Liver (tissue), 9 donors: Measurements from ENCODE around the gene B4GALT4. TPM values are rescaled to one million over a fixed set of nuclear protein-coding genes. Genes with fewer than 3 reads are reported as not detected.

Source experiments
- DNase-seq: peaks from one replicate; pipeline ENCODE4 v3.0.0-alpha.2; 2017; ENCODE audit warnings: low spot score
- H3K27ac ChIP-seq, 2 donors: one replicate each; pipeline ENCODE4 v1.7.0; 2013; ENCODE audit warnings: inconsistent platforms in 2 of 2, low read length in 2 of 2, control low read depth in 1 of 2, low read depth in 1 of 2, mild to moderate bottlenecking in 1 of 2
- H3K27me3 ChIP-seq, 4 donors: one replicate each; pipeline versions ENCODE4 v1.6.1 to v1.7.0; 2013; ENCODE audit warnings: low read length in 3 of 4, inconsistent platforms in 1 of 4, mild to moderate bottlenecking in 1 of 4, moderate library complexity in 1 of 4; ENCODE audit not compliant: control insufficient read depth in 4 of 4, insufficient read depth in 4 of 4
- H3K36me3 ChIP-seq, 4 donors: one replicate each; pipeline versions ENCODE4 v1.6.1 to v1.7.0; 2013; ENCODE audit warnings: low read length in 3 of 4, mild to moderate bottlenecking in 3 of 4, low read depth in 1 of 4, moderate library complexity in 1 of 4; ENCODE audit not compliant: control insufficient read depth in 4 of 4, insufficient read depth in 3 of 4
- H3K4me1 ChIP-seq, 4 donors: one replicate each; pipeline versions ENCODE4 v1.6.1 to v1.7.0; 2013; ENCODE audit warnings: low read length in 3 of 4, mild to moderate bottlenecking in 3 of 4, moderate library complexity in 1 of 4; ENCODE audit not compliant: control insufficient read depth in 4 of 4, insufficient read depth in 4 of 4
- H3K4me3 ChIP-seq, 3 donors: one replicate each; pipeline versions ENCODE4 v1.6.1 to v1.7.0; 2013; ENCODE audit warnings: low read length in 3 of 3, control low read depth in 1 of 3, low read depth in 1 of 3, mild to moderate bottlenecking in 1 of 3
- H3K9ac ChIP-seq, 2 donors: one replicate each; pipeline ENCODE4 v1.7.0; 2013; ENCODE audit warnings: low read length in 2 of 2, mild to moderate bottlenecking in 2 of 2, moderate library complexity in 2 of 2, control low read depth in 1 of 2, low read depth in 1 of 2
- H3K9me3 ChIP-seq, 4 donors: one replicate each; pipeline versions ENCODE4 v1.6.1 to v1.7.0; 2013; ENCODE audit warnings: low read length in 3 of 4; ENCODE audit not compliant: control insufficient read depth in 4 of 4
- ATF3 ChIP-seq: IDR thresholded peaks from 2 replicates; pipeline ENCODE4 v1.6.1; 2016; ENCODE audit warnings: antibody characterized with exemption
- EGR1 ChIP-seq, 2 donors: IDR thresholded peaks; 2 replicates each; pipeline ENCODE4 v1.6.1; 2016 to 2018; ENCODE audit warnings: antibody characterized with exemption in 2 of 2, low read depth in 2 of 2
- FOXA1 ChIP-seq: IDR thresholded peaks from 2 replicates; pipeline ENCODE4 v1.6.1; 2016; ENCODE audit warnings: antibody characterized with exemption
- FOXA2 ChIP-seq: IDR thresholded peaks from 2 replicates; pipeline ENCODE4 v1.6.1; 2016; ENCODE audit warnings: antibody characterized with exemption
- GABPA ChIP-seq, 2 donors: IDR thresholded peaks in 1 of 2; conservative IDR thresholded peaks in 1 of 2; 2 replicates each; pipeline ENCODE4 v1.6.1; 2016; ENCODE audit warnings: antibody characterized with exemption in 2 of 2, mild to moderate bottlenecking in 1 of 2, moderate library complexity in 1 of 2
- HNF4A ChIP-seq, 2 donors: conservative IDR thresholded peaks; 2 replicates each; pipeline ENCODE4 v1.6.1; 2016; ENCODE audit warnings: antibody characterized with exemption in 2 of 2, mild to moderate bottlenecking in 2 of 2
- HNF4G ChIP-seq: IDR thresholded peaks from 2 replicates; pipeline ENCODE4 v1.6.1; 2016; ENCODE audit warnings: antibody characterized with exemption
- JUND ChIP-seq, 2 donors: IDR thresholded peaks; 2 replicates each; pipeline ENCODE4 v1.6.1; 2016; ENCODE audit warnings: antibody characterized with exemption in 2 of 2
- MAX ChIP-seq: IDR thresholded peaks from 2 replicates; pipeline ENCODE4 v1.6.1; 2016; ENCODE audit warnings: antibody characterized with exemption
- NR2F2 ChIP-seq: IDR thresholded peaks from 2 replicates; pipeline ENCODE4 v1.6.1; 2016; ENCODE audit warnings: antibody characterized with exemption
- RAD21 ChIP-seq, 2 donors: IDR thresholded peaks; 2 replicates each; pipeline ENCODE4 v1.6.1; 2016; ENCODE audit warnings: antibody characterized with exemption in 2 of 2, mild to moderate bottlenecking in 2 of 2
- RXRA ChIP-seq, 2 donors: IDR thresholded peaks; 2 replicates each; pipeline ENCODE4 v1.6.1; 2017 to 2018; ENCODE audit warnings: antibody characterized with exemption in 2 of 2, mild to moderate bottlenecking in 1 of 2
- SP1 ChIP-seq: IDR thresholded peaks from 2 replicates; pipeline ENCODE4 v1.6.1; 2018; ENCODE audit warnings: antibody characterized with exemption, mild to moderate bottlenecking
- TAF1 ChIP-seq: conservative IDR thresholded peaks from 2 replicates; pipeline ENCODE4 v1.6.1; 2016; ENCODE audit warnings: antibody characterized with exemption, mild to moderate bottlenecking
- YY1 ChIP-seq: IDR thresholded peaks from 2 replicates; pipeline ENCODE4 v1.6.1; 2016; ENCODE audit warnings: antibody characterized with exemption, mild to moderate bottlenecking
- WGBS: extraction: QIAGEN DNeasy Blood & Tissue Kit; methylation state at CpG from one replicate; pipeline ENCODE4 v1.1.7; 2013; 5-methylcytosine and 5-hydroxymethylcytosine counted together
- polyA plus RNA-seq, 2 donors: library from polyadenylated mRNA; stranded (reverse) in 1 of 2; unstranded in 1 of 2; fragments of 200-250 nt in 1 of 2; fragments of >200 nt in 1 of 2; fragmentation: Nextera tagmentation in 1 of 2; extraction: Ambion mirVana in 1 of 2; gene quantifications; one replicate each; pipeline versions ENCODE4 v1.2.1 to v1.2.3, GENCODE V29; 2013 to 2015
- total RNA-seq, 2 donors: library from RNA; depleted of rRNA; stranded (reverse); fragments of >200 nt; gene quantifications; one replicate each; pipeline ENCODE4 v1.2.3, GENCODE V29; 2014
- TF ChIP-seq, protein P1 (sequence below): fragments of 150-350 bp; IDR thresholded peaks from 2 replicates; pipeline ENCODE4 v1.5.1; 2017; ENCODE audit warnings: improper control_type of control experiment, low read depth, low read length; ENCODE audit not compliant: missing input control
- TF ChIP-seq, protein P2 (sequence below): IDR thresholded peaks from 2 replicates; pipeline ENCODE4 v1.6.1; 2016; ENCODE audit warnings: antibody characterized with exemption
- TF ChIP-seq, protein P3 (sequence below): IDR thresholded peaks from 2 replicates; pipeline ENCODE4 v1.6.1; 2016; ENCODE audit warnings: antibody characterized with exemption, mild to moderate bottlenecking
- donor health status: healthy.
- donor health status: healthy.
- donor health status: healthy.
- donor health status: healthy.
- donor health status: healthy.

The B4GALT4 gene
- total and polyA plus RNA-seq, 4 donors, result 9.3 to 14.6 (median 10.5) TPM

DNA sequence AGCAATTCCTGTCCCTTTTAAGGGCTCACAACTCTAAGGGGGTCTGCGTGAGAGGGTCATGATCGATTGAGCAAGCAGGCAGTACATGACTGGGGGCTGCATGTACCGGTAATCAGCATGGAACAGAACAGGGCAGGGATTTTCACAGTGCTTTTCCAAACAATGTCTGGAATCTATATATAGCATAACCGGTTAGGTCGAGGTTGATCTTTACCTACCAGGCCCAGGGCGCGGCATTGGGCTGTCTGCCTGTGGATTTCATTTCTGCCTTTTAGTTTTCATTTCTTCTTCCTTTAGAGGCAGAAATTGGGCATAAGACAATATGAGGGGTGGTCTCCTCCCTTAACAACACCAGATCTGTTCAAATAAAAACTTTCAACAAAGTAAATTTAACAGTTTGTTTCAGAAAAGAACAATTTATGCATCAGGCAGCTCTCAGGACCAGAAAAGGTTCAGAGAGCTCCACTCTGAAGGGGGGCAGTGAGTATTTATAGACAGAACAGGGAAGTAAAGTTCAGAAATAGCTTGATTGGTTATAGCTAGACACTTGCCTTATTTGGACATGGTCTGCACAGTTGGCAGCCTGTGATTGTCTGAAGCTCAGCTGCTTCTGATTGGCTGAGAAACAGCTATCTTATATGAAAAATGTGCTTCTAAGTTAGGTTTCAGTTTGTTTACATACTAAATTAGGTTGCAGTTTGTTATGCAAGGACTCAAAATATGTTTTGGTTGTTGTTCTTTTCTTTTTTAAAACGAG is 17.2 kb upstream of the B4GALT4 start:
- H3K9me3 ChIP-seq, result no peaks in the 10 kb centered on the region
- H3K4me1 ChIP-seq, result no peaks in the 10 kb centered on the region
- TF ChIP-seq JUND (IDR thresholded peaks at IDR 0.05), result no peak
- TF ChIP-seq RAD21 (IDR thresholded peaks at IDR 0.05), result no peak
- TF ChIP-seq, protein P1, sequence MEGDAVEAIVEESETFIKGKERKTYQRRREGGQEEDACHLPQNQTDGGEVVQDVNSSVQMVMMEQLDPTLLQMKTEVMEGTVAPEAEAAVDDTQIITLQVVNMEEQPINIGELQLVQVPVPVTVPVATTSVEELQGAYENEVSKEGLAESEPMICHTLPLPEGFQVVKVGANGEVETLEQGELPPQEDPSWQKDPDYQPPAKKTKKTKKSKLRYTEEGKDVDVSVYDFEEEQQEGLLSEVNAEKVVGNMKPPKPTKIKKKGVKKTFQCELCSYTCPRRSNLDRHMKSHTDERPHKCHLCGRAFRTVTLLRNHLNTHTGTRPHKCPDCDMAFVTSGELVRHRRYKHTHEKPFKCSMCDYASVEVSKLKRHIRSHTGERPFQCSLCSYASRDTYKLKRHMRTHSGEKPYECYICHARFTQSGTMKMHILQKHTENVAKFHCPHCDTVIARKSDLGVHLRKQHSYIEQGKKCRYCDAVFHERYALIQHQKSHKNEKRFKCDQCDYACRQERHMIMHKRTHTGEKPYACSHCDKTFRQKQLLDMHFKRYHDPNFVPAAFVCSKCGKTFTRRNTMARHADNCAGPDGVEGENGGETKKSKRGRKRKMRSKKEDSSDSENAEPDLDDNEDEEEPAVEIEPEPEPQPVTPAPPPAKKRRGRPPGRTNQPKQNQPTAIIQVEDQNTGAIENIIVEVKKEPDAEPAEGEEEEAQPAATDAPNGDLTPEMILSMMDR, result no peak
- no peak for TF ChIP-seq GABPA (IDR thresholded peaks at IDR 0.05 in 1 of 2, conservative IDR thresholded peaks at IDR 0.05 in 1 of 2)
- no peak for TF ChIP-seq SP1
- TF ChIP-seq, protein P2, sequence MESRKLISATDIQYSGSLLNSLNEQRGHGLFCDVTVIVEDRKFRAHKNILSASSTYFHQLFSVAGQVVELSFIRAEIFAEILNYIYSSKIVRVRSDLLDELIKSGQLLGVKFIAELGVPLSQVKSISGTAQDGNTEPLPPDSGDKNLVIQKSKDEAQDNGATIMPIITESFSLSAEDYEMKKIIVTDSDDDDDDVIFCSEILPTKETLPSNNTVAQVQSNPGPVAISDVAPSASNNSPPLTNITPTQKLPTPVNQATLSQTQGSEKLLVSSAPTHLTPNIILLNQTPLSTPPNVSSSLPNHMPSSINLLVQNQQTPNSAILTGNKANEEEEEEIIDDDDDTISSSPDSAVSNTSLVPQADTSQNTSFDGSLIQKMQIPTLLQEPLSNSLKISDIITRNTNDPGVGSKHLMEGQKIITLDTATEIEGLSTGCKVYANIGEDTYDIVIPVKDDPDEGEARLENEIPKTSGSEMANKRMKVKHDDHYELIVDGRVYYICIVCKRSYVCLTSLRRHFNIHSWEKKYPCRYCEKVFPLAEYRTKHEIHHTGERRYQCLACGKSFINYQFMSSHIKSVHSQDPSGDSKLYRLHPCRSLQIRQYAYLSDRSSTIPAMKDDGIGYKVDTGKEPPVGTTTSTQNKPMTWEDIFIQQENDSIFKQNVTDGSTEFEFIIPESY, result no peak
- TF ChIP-seq MAX, result no peak
- no peak for TF ChIP-seq HNF4G
- no peak for TF ChIP-seq TAF1
- TF ChIP-seq, protein P3, sequence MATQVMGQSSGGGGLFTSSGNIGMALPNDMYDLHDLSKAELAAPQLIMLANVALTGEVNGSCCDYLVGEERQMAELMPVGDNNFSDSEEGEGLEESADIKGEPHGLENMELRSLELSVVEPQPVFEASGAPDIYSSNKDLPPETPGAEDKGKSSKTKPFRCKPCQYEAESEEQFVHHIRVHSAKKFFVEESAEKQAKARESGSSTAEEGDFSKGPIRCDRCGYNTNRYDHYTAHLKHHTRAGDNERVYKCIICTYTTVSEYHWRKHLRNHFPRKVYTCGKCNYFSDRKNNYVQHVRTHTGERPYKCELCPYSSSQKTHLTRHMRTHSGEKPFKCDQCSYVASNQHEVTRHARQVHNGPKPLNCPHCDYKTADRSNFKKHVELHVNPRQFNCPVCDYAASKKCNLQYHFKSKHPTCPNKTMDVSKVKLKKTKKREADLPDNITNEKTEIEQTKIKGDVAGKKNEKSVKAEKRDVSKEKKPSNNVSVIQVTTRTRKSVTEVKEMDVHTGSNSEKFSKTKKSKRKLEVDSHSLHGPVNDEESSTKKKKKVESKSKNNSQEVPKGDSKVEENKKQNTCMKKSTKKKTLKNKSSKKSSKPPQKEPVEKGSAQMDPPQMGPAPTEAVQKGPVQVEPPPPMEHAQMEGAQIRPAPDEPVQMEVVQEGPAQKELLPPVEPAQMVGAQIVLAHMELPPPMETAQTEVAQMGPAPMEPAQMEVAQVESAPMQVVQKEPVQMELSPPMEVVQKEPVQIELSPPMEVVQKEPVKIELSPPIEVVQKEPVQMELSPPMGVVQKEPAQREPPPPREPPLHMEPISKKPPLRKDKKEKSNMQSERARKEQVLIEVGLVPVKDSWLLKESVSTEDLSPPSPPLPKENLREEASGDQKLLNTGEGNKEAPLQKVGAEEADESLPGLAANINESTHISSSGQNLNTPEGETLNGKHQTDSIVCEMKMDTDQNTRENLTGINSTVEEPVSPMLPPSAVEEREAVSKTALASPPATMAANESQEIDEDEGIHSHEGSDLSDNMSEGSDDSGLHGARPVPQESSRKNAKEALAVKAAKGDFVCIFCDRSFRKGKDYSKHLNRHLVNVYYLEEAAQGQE, result no peak
- no peak for TF ChIP-seq HNF4A (conservative IDR thresholded peaks at IDR 0.05)
- TF ChIP-seq FOXA1, result no peak
- no peak for TF ChIP-seq EGR1 (IDR thresholded peaks at IDR 0.05; ENCODE audit: low read depth in 2 of 2)
- no peak for TF ChIP-seq NR2F2
- no peak for TF ChIP-seq FOXA2
- no peak for TF ChIP-seq RXRA (IDR thresholded peaks at IDR 0.05)
- TF ChIP-seq ATF3, result no peak
- no peak for TF ChIP-seq YY1
- no peak overlapping the region for H3K27ac ChIP-seq
- no peak overlapping the region for H3K4me3 ChIP-seq
- no peaks in the 10 kb centered on the region for H3K36me3 ChIP-seq
- H3K27me3 ChIP-seq, result no peaks in the 10 kb centered on the region
- 81% methylated on average over 8 of the region's 8 CpGs for WGBS
- DNase-seq, result no peak
- no peak overlapping the region for H3K9ac ChIP-seq
